Measurements from ENCODE around the gene TSSC4.
"Not testable (repeated sequence)": the region's sequence is repeated elsewhere in the genome, so short reads cannot be mapped to it uniquely, and the experiment has no call there.

Gene TSSC4

GRCh38 chr11:2362414-2362813 lies 38.1 kb upstream of the TSSC4 start:
- H3F3A ChIP-seq (ENCODE audit: insufficient read depth, low read length): no peaks in the 10 kb centered on the region
- no peak overlapping the region for H2AFZ ChIP-seq (ENCODE audit: low read length)
- H3K4me3 ChIP-seq (ENCODE audit: low read depth, low read length, poor library complexity, severe bottlenecking): no peak overlapping the region
- no peaks in the 10 kb centered on the region for H3K9me3 ChIP-seq (ENCODE audit: low read length)
- no peaks in the 10 kb centered on the region for H3K4me1 ChIP-seq (ENCODE audit: insufficient read depth, low read length, severe bottlenecking)
- H4K20me1 ChIP-seq (ENCODE audit: insufficient read depth, low read length): no peaks in the 10 kb centered on the region
- no peaks in the 10 kb centered on the region for H3K36me3 ChIP-seq (ENCODE audit: insufficient read depth, low read length)
- H3K27me3 ChIP-seq (ENCODE audit: insufficient read depth, low read length): 0 out of 2 replicates have a peak, but pooled peaks cover 3% of the 10 kb centered on the region
- no peak overlapping the region for H3K27ac ChIP-seq (ENCODE audit: low read depth, low read length, poor library complexity, severe bottlenecking)
- TF ChIP-seq EZH2 (IDR thresholded peaks at IDR 0.05; ENCODE audit: borderline replicate concordance, low read length): no peak
- TF ChIP-seq, protein P1, sequence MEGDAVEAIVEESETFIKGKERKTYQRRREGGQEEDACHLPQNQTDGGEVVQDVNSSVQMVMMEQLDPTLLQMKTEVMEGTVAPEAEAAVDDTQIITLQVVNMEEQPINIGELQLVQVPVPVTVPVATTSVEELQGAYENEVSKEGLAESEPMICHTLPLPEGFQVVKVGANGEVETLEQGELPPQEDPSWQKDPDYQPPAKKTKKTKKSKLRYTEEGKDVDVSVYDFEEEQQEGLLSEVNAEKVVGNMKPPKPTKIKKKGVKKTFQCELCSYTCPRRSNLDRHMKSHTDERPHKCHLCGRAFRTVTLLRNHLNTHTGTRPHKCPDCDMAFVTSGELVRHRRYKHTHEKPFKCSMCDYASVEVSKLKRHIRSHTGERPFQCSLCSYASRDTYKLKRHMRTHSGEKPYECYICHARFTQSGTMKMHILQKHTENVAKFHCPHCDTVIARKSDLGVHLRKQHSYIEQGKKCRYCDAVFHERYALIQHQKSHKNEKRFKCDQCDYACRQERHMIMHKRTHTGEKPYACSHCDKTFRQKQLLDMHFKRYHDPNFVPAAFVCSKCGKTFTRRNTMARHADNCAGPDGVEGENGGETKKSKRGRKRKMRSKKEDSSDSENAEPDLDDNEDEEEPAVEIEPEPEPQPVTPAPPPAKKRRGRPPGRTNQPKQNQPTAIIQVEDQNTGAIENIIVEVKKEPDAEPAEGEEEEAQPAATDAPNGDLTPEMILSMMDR (IDR thresholded peaks at IDR 0.05; ENCODE audit: low read length): no peak
- no peak overlapping the region for H3K4me2 ChIP-seq (ENCODE audit: low read length)
- H3K79me2 ChIP-seq (ENCODE audit: insufficient read depth, low read length): no peaks in the 10 kb centered on the region
- H3K9me2 ChIP-seq (ENCODE audit: low read depth, low read length): no peaks in the 10 kb centered on the region
- no peak overlapping the region for H3K9ac ChIP-seq (ENCODE audit: low read length)

DNA sequence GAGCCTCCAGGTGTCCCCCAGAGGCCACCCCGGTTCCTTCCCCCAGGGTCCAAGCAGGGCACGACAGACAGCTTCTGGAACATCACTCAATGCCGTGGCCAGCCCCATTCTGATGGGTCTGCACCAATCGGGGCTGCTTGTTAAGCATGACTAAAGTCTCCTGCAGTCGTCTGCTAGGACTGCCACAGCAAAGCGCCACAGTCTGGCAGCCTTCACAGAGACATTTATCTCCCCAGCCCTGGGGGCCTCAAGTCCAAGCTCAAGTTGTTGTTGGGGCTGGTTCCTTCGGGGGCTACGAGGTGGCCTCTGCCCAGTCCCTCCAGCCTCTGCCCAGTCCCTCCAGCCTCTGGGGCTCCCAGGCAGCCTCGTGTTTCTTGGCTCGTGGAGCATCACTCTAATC lies 37.4 kb upstream of the TSSC4 start:
- no peak overlapping the region for H3K4me3 ChIP-seq (ENCODE audit: low read depth, low read length, poor library complexity, severe bottlenecking)
- no peak overlapping the region for H3K4me2 ChIP-seq (ENCODE audit: low read length)
- no peak overlapping the region for H3K27ac ChIP-seq (ENCODE audit: low read depth, low read length, poor library complexity, severe bottlenecking)
- H3K9me2 ChIP-seq (ENCODE audit: low read depth, low read length): no peaks in the 10 kb centered on the region
- H3K9me3 ChIP-seq (ENCODE audit: low read length): no peaks in the 10 kb centered on the region
- no peaks in the 10 kb centered on the region for H4K20me1 ChIP-seq (ENCODE audit: insufficient read depth, low read length)
- 0 out of 2 replicates have a peak, but pooled peaks cover 3% of the 10 kb centered on the region for H3K27me3 ChIP-seq (ENCODE audit: insufficient read depth, low read length)
- H3K9ac ChIP-seq (ENCODE audit: low read length): no peak overlapping the region
- H3K79me2 ChIP-seq (ENCODE audit: insufficient read depth, low read length): no peaks in the 10 kb centered on the region
- no peak overlapping the region for H2AFZ ChIP-seq (ENCODE audit: low read length)
- no peaks in the 10 kb centered on the region for H3F3A ChIP-seq (ENCODE audit: insufficient read depth, low read length)
- TF ChIP-seq, protein P1 (IDR thresholded peaks at IDR 0.05; ENCODE audit: low read length): no peak
- TF ChIP-seq EZH2 (IDR thresholded peaks at IDR 0.05; ENCODE audit: borderline replicate concordance, low read length): no peak
- H3K4me1 ChIP-seq (ENCODE audit: insufficient read depth, low read length, severe bottlenecking): no peaks in the 10 kb centered on the region
- H3K36me3 ChIP-seq (ENCODE audit: insufficient read depth, low read length): no peaks in the 10 kb centered on the region

GRCh38 chr11:2363577-2364370 lies 36.8 kb upstream of the TSSC4 start:
- no peak overlapping the region for H2AFZ ChIP-seq (ENCODE audit: low read length)
- no peak overlapping the region for H3K27ac ChIP-seq (ENCODE audit: low read depth, low read length, poor library complexity, severe bottlenecking)
- H3K9me3 ChIP-seq (ENCODE audit: low read length): no peaks in the 10 kb centered on the region
- H3K4me1 ChIP-seq (ENCODE audit: insufficient read depth, low read length, severe bottlenecking): no peaks in the 10 kb centered on the region
- H3K79me2 ChIP-seq (ENCODE audit: insufficient read depth, low read length): no peaks in the 10 kb centered on the region
- H3K4me2 ChIP-seq (ENCODE audit: low read length): no peak overlapping the region
- H3F3A ChIP-seq (ENCODE audit: insufficient read depth, low read length): no peaks in the 10 kb centered on the region
- 0 out of 2 replicates have a peak, but pooled peaks cover 3% of the 10 kb centered on the region for H3K27me3 ChIP-seq (ENCODE audit: insufficient read depth, low read length)
- no peaks in the 10 kb centered on the region for H4K20me1 ChIP-seq (ENCODE audit: insufficient read depth, low read length)
- H3K36me3 ChIP-seq (ENCODE audit: insufficient read depth, low read length): no peaks in the 10 kb centered on the region
- H3K9ac ChIP-seq (ENCODE audit: low read length): no peak overlapping the region
- no peaks in the 10 kb centered on the region for H3K9me2 ChIP-seq (ENCODE audit: low read depth, low read length)
- no peak overlapping the region for H3K4me3 ChIP-seq (ENCODE audit: low read depth, low read length, poor library complexity, severe bottlenecking)
- TF ChIP-seq, protein P1 (IDR thresholded peaks at IDR 0.05; ENCODE audit: low read length): no peak
- no peak for TF ChIP-seq EZH2 (IDR thresholded peaks at IDR 0.05; ENCODE audit: borderline replicate concordance, low read length)

- H3K36me3 ChIP-seq (ENCODE audit: insufficient read depth, low read length); H3K9ac ChIP-seq (ENCODE audit: low read length); H3K4me1 ChIP-seq (ENCODE audit: insufficient read depth, low read length, severe bottlenecking); H4K20me1 ChIP-seq (ENCODE audit: insufficient read depth, low read length); H3K27me3 ChIP-seq (ENCODE audit: insufficient read depth, low read length); H3K4me2 ChIP-seq (ENCODE audit: low read length); H3K9me2 ChIP-seq (ENCODE audit: low read depth, low read length); H3F3A ChIP-seq (ENCODE audit: insufficient read depth, low read length); H2AFZ ChIP-seq (ENCODE audit: low read length); H3K9me3 ChIP-seq (ENCODE audit: low read length); H3K27ac ChIP-seq (ENCODE audit: low read depth, low read length, poor library complexity, severe bottlenecking); H3K4me3 ChIP-seq (ENCODE audit: low read depth, low read length, poor library complexity, severe bottlenecking); H3K79me2 ChIP-seq (ENCODE audit: insufficient read depth, low read length): not testable (repeated sequence)
Measured at GRCh38 chr11:2364386-2364785, 36.2 kb upstream of the TSSC4 start.
